ENCODE measurements around the gene HS6ST2.

Gene HS6ST2

DNA sequence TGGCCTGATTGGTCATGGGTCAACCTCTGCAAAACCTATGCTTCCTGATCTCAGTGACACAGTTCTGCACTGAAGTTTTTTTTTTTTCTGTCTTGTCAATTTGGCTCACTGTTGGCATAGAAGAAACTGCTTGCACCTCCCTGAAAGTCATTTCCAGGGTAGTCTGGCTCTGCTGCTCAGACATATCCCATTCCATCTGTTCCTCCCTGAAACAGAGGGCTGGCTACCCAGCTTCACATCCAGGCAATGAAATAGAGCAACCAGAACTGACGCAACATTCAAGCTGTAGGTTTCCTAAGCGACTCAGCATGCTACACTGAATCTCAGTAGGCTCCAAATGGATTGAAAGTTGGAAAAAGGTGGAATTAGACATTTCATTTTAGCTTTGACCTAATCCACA lies 292.8 kb downstream of the HS6ST2 start:
- DNase-seq = no peak

DNA sequence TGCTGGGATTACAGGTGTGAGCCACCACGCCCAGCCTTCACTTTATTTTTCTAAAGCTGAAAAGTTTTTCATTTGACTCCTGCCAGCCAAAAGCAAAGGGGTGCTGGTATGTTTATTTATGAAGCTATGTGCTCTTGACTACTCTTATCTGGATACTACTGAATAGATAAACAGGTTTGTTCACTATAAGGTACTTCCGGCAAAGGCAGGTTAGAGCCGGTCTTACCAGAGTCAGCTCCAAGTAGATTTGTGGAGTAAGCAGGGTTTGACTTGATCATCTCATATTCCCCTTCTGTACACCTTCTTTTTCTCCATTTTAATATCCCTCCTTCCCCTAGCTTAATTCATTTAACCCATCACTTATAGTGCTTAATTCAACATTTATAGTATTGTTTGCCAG lies 294.2 kb downstream of the HS6ST2 start:
- DNase-seq = no peak

DNA sequence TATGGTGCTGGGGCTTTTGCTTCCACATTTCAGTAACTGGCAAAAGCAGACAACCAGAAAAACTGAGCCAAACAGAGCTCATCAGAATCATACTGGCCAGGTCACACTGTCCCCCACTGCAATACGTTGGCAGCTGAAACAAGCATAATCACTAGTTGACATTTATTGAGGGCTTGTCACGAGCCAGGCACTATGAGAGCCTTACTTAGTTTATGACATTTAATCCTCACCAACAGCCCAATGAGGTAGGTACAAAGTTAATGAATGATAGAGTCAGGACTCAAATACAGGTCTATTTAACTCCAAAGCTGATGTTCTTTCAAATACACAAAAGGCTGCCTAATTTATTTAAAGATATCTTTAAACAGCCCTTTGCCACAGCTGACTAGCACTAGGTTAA lies 295.6 kb downstream of the HS6ST2 start:
- DNase-seq = no peak

DNA sequence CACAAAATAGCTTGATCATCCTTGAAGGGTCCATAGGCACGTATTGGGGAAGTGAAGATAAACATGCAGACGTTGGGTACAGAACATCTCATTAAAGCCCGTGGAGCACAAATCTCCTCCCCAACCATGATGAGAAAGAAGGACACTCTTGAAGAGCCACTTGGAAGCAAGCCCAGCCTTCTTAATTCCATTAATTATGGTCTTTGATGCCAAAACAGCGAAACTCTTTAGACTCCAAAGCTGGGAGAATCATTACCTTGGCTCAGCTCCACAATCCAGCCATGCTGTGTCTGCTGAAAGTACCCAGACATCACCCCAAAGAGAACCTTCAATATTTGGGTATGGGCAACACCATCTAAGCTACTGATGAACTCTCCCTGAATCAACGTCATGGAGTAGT lies 300.6 kb downstream of the HS6ST2 start:
- DNase-seq = no peak

DNA sequence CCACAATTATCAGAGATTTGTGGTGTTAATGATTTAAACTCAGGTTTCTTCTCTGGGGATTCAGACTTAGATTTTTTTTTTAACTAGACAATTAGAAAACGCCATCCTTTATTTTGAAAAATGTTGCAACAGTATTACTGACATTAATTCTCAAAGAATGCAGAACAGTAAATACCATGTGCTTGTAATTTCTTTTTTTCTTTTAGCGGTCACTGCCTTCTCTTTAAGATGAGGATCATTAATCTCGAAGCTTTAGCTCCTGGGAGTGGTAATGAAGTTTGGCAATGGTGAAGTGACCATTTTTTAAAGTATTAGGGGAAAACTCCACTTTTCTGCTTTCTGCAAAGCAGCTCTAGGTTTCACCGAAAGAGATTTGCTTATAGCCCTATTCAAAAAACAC lies 305.6 kb downstream of the HS6ST2 start:
- no peak for DNase-seq

DNA sequence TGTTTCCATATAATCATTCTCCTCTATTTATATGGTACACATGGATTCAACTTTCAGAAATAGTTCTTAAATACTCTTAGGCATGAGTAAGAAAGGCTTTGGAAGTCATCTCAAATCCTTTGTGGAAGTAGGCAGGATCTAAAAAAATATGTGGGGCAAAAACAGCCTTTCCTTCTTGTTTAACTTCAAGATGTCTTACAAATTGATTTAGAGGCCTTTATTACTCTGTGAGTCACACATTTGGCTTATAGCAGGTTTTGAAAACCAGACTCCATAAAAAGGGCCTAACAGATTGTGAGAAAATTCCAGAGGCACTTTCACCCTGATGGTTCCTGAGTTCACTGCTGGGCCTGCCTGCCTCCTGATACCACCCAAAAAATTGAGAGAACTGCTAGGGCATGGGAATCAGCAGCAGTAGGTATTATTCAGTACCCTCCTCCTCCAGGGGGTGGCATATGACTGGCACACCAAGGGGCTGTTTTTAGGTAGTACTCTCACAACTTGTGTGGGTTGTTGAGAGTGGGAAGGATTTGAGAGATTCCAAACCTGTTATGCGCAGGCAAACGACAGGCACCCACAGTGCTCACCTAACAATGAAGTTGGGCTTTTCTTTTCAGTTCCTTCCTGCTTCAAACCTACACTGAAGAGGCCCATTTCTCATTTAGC lies 306.9 kb downstream of the HS6ST2 start:
- no peak for DNase-seq

DNA sequence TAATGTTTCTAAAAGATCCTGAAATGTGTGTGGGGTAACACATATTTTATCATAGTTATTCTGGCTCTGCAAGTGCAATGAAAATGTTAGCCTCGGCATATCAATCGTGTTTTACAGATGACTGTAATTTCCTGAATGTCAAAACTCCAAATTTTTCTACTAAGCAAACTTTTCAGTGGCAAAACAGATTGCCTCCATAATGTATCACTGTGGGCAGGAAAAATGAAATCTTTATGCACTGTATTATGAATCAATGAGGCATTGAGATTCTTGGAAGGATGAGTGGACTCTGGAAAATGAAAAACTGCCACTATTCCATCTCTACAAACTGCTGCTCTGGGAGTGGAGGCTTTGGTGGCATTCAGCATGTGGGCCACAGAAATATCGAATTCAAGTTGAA lies 309.5 kb downstream of the HS6ST2 start:
- DNase-seq = no peak

DNA sequence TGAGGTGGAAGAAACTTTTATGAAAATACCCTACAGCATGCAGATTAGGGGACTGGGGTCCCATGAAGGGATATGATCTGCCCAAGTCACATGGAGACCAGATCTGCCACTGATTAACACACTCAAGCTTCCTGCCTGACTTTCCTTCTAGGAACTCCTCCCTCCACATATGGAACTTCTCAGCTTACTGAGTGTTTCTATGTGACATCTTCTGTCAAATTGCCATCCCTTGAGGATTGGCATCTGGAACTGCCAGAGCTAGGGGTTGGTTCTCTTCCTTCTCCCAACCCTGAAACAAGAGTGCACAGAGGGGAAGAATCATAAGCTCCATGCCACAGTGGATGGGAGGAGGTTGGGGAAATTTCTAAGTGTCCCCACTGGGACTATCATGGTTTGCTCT lies 319.0 kb downstream of the HS6ST2 start:
- no peak for DNase-seq

DNA sequence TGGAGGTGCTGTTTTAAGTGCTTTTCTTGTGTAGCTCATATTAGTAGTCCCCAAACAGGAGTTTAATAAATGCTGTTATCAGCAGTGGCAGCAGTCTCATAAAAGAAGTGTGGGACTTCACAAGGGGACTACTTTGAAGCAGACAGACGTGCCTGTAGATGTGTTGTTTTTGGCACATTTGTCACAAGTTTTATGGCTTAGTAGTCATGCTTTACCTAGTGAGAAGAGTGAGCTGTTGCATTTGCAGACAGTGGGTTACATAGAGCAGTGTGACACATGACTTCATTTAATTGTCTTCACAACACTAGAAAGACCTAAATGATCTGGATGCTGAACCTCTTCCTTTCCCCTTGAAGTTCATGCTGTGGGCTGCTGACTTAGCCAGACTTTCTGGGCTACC lies 320.1 kb downstream of the HS6ST2 start:
- DNase-seq = no peak

DNA sequence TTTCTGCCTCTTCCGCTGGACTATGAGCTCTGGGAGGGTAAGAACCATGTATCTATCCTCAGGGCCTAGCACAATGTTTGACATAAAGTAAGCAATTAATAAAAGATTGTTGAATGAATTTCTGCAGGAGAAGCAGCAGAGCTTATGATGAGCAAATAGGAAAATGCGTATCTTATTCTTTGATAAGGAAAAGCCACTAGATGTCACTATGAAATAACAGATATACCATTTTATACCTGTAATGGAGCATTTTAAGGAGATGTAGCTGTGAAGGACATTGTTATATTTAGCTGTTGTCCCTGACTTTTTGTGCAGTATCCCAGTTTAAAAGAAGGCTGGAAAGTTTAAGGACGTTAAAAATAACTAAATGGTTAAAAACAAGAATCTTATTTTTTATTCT lies 322.3 kb downstream of the HS6ST2 start:
- DNase-seq = no peak

DNA sequence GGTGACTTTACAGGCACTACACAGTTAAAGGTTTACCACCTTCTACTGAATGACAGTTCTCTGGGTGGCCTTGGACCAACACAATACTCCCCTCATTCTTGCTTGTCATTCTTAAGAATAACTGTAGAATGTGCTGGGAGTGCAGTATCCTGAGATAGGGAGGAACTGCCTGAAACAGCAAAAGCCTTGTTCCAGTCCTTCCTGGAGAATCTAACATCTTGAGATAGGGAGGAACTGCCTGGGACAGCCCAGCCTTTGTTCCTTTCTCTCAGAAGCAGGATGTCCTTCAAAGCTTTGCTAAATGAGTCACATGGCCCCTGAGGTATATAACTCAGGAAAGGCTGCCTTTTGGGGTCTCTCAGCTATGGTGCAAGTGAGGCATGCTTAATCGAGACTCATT lies 323.9 kb downstream of the HS6ST2 start:
- DNase-seq = no peak

DNA sequence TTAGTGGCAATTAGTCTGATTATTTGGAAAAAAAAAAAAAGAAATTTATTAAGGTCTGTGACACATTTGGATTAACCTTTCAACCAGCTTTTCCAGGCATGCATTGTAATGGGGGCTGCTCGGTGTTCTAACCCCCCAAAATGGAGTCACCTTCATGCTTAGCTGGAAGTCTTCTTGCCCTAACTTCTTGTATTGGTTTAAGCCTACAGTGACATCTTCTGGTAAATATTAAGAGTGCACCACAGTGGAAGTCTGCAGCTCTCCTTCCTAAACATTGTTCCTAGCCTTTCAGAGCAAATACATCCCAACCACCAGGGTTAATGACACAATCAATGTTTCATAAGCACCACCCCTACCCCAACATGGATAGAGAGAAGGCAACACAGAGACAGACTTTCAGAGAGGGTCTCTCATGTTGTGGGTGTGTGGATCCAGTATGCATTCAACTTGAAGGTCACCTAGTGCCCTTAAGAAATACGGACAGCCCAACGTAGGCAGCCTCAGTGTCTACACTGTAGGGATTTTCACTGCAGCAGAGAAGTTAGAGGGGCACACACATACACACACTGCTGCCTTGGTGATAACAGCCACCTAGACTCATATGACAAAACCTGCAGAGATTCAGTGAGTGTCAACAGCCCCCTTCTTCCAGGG lies 326.7 kb downstream of the HS6ST2 start:
- DNase-seq = no peak

DNA sequence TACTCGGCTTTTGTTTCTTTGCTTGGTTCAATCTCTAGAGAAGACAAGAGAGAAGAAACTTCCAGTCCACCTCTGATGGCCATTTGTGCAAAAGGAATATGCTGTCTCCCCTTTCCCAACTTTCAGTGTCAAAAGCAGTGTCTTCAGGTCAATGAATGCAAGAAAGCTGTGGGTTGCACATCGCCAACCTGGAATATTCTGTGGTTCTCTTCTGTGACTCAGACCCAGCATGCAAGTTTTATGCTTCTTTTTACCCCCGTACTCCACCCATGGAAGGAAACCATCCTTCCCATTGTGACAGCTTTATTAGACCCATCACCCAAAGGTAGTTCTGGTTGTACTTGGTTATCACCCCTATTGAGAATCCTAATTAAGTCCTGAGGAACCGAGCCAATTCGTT lies 334.0 kb downstream of the HS6ST2 start:
- no peak for DNase-seq

DNA sequence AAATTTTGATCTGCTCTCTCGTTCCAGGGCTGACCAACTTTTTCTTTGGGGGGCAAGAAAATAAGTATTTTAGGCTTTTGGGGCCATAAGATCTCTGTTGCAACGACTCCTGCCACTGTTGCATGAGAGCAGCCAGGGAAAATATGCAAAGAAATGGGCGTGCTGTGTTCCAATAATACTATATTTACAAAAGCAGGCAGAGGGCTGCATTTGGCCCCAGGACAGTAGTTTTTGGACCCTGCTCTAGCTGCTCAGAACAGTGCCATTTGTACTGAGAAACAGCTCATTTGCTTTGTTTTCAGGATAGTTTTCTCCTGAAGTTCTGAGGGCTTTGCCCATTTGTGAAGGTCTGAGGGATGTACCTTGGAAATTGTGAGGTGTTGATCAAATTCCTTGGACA lies 334.5 kb downstream of the HS6ST2 start:
- DNase-seq = no peak

DNA sequence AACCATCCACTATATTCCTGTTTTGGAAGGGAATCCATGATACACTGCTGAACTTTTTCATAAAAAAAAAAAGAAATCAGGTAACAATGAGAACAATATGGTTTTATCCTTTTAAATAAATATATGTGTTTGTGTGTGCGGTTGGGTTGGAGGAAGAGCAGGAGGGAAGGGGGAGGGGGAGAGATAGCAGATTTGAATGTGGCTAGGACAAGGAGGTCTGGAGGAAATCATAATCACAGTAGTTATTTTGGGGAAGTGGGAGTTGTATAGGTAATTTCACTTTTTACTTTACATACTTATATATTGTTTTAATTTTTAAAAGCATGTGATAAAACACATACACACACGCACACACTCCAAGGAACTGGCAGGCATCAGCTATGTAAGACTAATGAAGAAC lies 335.1 kb downstream of the HS6ST2 start:
- no peak for DNase-seq

DNA sequence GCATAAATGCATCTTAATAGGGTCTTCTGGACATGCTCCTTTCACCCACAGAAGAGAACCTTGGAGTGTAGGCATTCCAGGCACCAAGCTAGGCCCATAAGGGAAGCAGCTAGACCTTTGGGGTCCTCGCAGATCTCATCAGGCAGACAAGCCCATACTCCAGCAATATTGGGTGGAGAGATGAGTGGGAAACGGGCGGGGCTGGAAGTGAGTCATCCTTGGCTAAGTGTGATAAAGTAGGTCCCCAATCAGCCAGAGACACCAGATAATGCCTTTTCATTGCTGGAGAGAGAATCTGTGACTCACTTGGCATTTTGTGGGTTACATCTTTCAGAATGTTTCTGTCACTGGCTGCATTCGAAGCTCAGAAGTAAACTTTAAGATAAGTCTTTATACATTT lies 336.3 kb downstream of the HS6ST2 start:
- peak; percentile 67 for DNase-seq

DNA sequence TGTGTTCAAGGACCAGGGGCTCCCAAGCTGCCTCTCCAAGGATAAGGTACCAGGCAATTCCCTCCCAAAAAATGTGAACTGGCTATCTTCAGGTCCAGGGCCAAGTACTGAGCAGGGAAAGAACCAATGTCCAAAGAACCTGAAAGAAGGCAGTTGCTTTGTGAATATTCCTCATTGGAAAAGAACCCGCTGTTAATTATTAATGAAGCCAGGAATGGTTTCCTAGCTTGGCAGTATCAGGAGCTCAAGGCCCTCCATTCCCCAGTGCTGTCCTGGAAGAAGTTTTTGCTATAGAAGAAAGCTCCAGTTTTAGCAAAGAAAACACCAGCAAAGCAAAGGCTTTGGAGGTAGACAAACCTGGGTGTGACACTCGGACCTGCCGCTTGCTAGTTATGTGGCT lies 339.6 kb downstream of the HS6ST2 start:
- DNase-seq = no peak

DNA sequence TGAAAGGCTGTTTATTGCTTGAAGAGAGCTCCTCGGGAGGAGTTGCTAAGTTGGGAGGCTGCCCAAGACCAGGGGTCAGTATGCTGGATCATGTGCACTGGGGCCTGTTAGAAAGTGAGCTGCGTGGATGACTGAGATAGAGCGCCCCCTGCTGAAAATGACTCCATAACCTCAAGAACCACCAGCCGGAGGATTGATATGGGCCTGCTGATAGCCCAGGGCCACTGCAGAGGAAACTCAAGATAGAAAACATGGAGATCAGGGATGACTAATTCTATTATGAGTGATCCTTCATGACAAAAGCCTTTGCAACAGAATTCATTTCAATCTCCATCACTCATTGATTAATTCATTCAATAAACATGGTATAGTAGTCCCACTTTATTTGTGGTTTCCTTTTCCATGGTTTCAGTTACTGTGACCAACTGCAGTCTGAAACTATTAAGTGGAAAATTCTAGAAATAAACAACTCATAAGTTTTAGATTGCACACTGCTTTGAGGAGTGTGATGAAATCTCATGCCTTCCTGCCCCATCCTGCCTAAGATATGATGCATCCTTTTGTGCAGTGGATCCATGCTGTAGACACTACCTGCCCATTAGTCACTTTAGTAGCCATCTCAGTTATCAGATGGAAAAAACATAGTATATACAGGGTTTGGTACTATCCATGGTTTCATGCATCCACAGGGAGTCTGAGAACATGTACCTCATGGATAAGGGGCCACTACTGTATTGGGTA lies 342.9 kb downstream of the HS6ST2 start:
- peak; percentile 63 for DNase-seq

DNA sequence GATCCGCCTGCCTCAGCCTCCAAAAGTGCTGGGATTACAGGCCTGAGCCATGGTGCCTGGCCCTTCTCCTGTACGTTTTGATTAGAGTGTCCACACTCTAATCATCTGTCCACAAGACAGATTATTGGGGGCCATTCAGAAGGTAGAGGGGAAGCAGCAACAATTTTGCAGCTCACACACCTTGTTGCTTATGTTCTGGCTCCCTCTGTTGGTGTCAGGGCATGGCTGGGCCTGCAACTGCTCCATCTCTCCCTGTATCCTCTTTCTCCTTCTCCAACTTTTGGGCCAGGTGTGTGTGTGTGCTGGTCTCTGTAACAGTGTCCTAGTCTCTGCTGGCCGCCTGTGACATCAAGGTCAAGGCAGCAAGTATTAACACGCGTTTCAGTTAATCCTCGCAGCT lies 344.1 kb downstream of the HS6ST2 start:
- DNase-seq = no peak

DNA sequence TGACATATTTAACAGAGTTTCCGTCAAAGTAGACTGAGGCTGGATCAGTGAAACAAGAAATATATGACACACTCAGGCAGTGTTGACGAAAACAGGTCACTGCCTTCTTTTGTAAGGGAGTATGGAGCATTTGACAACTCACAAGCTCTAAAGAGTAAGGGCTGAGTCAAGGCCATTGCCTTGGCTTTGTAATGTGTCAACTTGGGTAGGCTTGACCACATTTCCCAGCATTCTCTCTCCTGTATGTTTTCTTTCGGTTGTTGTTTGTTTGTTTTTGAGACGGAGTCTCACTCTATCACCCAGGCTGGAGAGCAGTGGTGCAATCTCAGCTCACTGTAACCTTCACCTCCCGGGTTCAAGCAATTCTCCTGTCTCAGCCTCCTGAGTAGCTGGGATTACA lies 344.6 kb downstream of the HS6ST2 start:
- DNase-seq = no peak

DNA sequence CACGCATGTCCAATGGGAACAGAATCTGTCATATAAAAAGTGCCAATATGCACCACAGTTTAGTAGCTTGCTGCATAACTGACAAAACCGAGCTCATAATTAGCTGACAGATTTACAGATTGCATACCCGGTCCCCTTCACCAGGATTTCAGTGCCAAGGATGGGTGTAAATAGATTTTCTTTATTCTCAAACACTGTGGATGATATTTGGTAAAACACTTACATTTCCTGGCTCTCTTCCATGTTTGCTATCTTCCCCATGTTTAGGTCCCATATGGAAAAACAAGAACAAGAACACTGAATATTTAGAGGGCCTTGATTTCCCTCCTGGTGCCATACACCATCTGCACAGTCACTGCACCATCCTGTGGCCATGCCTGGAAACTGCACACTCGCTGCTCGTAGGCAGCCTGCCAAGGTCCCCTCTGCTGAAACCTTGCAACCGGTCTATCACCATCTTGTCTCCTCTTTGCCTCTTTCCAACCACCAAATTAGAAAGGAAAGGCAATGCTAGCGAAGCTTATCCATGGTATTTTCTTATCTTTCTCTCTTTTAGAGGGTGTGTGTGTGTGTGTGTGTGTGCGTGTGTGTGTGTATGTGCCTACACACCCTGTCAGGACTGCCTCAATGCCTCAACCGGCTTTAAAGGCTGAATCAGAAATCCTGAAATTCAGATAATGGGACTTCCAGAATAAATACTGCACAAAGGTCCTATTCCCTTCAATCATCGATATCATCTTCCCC lies 345.4 kb downstream of the HS6ST2 start:
- peak; percentile 50 for DNase-seq

DNA sequence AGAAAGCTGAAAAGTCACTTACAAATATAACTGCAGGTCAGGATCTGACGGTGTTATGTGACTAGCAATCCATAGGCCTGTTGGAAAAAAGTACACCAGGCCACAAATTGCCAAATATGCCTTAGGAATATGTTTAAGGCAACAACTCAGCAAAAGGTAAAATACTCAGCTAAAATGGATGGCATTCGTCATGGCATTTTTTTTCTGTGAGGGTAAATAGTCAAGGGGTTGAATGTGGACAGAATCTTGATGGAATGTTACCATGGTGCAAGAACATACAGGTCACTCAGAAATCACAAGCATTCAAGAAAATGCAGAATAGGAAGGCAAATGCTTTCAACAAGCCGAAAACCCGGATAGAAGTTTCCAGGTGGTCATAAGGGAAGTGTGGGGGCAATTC lies 347.9 kb downstream of the HS6ST2 start:
- no peak for DNase-seq

DNA sequence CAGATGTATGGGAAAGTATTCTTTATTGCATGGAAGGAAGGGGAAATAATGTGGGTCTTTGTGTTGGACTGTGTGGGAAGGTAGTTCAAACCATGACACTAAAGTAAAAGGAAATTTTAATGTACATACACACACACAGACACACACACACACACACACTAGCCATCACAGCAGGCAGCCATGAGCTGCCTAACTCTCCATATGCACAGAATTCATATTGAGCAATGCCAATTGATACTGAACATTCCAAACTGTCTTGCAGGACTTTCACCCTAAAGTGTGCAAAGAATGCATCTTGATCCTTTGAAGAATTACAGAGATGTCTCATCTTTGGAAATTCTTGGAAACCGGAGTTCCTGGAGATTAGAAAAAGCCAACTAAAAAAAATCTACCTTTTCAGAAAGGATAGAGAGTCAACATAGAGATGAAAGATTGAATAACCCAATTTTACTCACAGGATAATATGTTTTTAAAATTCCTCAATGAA lies 349.0 kb downstream of the HS6ST2 start:
- DNase-seq = no peak
